ENCODE measurements around the gene CST7. TPM values are rescaled to one million over a fixed set of nuclear protein-coding genes. Genes with fewer than 3 reads are reported as not detected.

Gene CST7
- polyA plus RNA-seq, 1 of the 3 experiments (the other 2 are of a cell fraction) = 0.07 TPM

DNA sequence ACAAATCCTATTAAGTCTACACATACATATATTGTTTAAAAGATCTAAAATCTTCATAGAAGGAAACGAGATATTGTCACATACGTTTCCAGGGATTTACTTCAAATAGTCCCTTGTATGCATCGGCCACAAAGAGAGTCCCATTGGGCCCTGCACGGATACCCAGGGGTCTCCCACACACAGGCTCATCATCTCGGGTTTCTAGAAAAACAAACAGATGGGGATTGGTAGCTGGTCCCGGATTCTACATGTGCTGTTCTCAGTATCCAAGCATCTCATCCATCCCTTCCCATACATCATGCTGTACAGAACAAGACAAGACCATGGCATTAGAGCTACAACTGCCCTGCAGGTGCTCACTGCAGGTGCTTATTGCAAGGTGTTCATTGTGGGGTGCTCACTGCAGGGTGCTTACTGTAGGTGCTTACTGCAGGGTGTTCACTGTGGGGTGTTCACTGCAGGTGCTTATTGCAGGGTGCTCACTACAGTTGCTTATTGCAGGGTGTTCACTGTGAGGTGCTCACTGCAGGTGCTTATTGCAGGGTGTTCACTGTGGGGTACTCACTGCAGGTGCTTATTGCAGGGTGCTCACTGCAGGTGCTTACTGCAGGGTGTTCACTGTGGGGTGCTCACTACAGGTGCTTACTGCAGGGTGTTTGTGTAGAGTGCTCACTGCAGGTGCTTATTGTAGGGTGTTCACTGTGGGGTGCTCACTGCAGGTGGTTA lies 22.5 kb downstream of the CST7 start:
- Histone ChIP-seq H3K79me2 (ENCODE audit: insufficient read depth) (no peaks in the 10 kb centered on the region; the same call in 1 of the 2 replicates), H3K27me3 (ENCODE audit: insufficient read depth) (no peaks in the 10 kb centered on the region), H3K36me3 (replicated peaks in 1 of 2; ENCODE audit: control insufficient read depth in 1 of 2, insufficient read depth in 2 of 2, low read length in 1 of 2) (peaks cover 26 to 61% of the 10 kb centered on the region in 2 experiments), H3K9me2 (no peaks in the 10 kb centered on the region), H3K4me3 (ENCODE audit: low read depth in 2 of 2, low read length in 1 of 2) (no peak overlapping the region), H3K4me2 (no peak overlapping the region), H3K27ac (ENCODE audit: low read depth in 2 of 2, low read length in 1 of 2) (no peak overlapping the region), H3K4me1 (ENCODE audit: control insufficient read depth in 1 of 2, insufficient read depth in 2 of 2, low read depth in 1 of 2, low read length in 1 of 2) (no peaks in the 10 kb centered on the region), H4K20me1 (ENCODE audit: insufficient read depth) (no peaks in the 10 kb centered on the region), H3K9ac (no peak overlapping the region), H2AFZ (ENCODE audit: low read depth) (no peak overlapping the region), H3K9me3 (peaks cover 11% of the 10 kb centered on the region; the same call in 1 of the 2 replicates), H3F3A (replicated peaks; ENCODE audit: insufficient read depth) (no peaks in the 10 kb centered on the region)
- DNase-seq = no peak
- WGBS (ENCODE audit: low lambda C conversion rate) = 97% methylated on average over 6 of the region's 6 CpGs
- ChIA-PET POLR2A (no interaction called here), CTCF (no interaction called here)
- no peak for TF ChIP-seq JUND (IDR thresholded peaks at IDR 0.05)
- TF ChIP-seq EZH2phosphoT487 (IDR thresholded peaks at IDR 0.05; ENCODE audit: borderline replicate concordance, low read depth) = no peak
- TF ChIP-seq FOSL2 (IDR thresholded peaks at IDR 0.05; ENCODE audit: borderline replicate concordance, low read depth) = no peak
- no peak for TF ChIP-seq TCF12 (IDR thresholded peaks at IDR 0.05)
- TF ChIP-seq, protein P1, sequence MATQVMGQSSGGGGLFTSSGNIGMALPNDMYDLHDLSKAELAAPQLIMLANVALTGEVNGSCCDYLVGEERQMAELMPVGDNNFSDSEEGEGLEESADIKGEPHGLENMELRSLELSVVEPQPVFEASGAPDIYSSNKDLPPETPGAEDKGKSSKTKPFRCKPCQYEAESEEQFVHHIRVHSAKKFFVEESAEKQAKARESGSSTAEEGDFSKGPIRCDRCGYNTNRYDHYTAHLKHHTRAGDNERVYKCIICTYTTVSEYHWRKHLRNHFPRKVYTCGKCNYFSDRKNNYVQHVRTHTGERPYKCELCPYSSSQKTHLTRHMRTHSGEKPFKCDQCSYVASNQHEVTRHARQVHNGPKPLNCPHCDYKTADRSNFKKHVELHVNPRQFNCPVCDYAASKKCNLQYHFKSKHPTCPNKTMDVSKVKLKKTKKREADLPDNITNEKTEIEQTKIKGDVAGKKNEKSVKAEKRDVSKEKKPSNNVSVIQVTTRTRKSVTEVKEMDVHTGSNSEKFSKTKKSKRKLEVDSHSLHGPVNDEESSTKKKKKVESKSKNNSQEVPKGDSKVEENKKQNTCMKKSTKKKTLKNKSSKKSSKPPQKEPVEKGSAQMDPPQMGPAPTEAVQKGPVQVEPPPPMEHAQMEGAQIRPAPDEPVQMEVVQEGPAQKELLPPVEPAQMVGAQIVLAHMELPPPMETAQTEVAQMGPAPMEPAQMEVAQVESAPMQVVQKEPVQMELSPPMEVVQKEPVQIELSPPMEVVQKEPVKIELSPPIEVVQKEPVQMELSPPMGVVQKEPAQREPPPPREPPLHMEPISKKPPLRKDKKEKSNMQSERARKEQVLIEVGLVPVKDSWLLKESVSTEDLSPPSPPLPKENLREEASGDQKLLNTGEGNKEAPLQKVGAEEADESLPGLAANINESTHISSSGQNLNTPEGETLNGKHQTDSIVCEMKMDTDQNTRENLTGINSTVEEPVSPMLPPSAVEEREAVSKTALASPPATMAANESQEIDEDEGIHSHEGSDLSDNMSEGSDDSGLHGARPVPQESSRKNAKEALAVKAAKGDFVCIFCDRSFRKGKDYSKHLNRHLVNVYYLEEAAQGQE (IDR thresholded peaks at IDR 0.05; ENCODE audit: low read depth, low read length) = no peak
- no peak for TF ChIP-seq SMC3 (IDR thresholded peaks at IDR 0.05; ENCODE audit: low read depth, low read length)
- no peak for TF ChIP-seq FOXJ3 (CRISPR knock-in tag; IDR thresholded peaks at IDR 0.05)
- no peak for TF ChIP-seq SIN3A (IDR thresholded peaks at IDR 0.05; ENCODE audit: borderline replicate concordance, low read depth, low read length)
- no peak for TF ChIP-seq RFX5 (IDR thresholded peaks at IDR 0.05; ENCODE audit: low read length)

DNA sequence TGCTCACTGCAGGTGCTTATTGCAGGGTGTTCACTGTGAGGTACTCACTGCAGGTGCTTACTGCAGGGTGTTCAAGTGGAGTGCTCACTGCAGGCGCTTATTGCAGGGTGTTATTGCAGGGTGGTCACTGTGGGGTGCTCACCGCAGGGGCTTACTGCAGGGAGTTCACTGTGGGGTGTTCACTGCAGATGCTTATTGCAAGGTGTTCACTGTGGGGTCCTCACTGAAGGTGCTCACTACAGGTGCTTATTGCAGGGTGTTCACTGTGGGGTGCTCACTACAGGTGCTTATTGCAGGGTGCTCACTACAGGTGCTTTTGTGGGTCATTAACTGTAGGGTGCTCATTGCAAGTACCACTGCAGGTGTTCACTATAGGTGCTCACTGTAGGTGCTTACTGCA lies 23.3 kb downstream of the CST7 start:
- ChIA-PET CTCF (no interaction called here), POLR2A (no interaction called here)
- WGBS (ENCODE audit: low lambda C conversion rate) = 100% methylated on average over 2 of the region's 2 CpGs
- Histone ChIP-seq H3K4me1 (ENCODE audit: control insufficient read depth in 1 of 2, insufficient read depth in 2 of 2, low read depth in 1 of 2, low read length in 1 of 2) (no peaks in the 10 kb centered on the region), H3K9me3 (peaks cover 14% of the 10 kb centered on the region; the same call in 1 of the 2 replicates), H3K79me2 (ENCODE audit: insufficient read depth) (no peaks in the 10 kb centered on the region; the same call in 1 of the 2 replicates), H3K9me2 (no peaks in the 10 kb centered on the region), H3K27me3 (ENCODE audit: insufficient read depth) (no peaks in the 10 kb centered on the region), H3K4me3 (ENCODE audit: low read depth in 2 of 2, low read length in 1 of 2) (no peak overlapping the region), H3K36me3 (replicated peaks in 1 of 2; ENCODE audit: control insufficient read depth in 1 of 2, insufficient read depth in 2 of 2, low read length in 1 of 2) (peaks cover 28 to 64% of the 10 kb centered on the region in 2 experiments), H3K9ac (no peak overlapping the region), H2AFZ (ENCODE audit: low read depth) (no peak overlapping the region), H4K20me1 (ENCODE audit: insufficient read depth) (no peaks in the 10 kb centered on the region), H3K27ac (ENCODE audit: low read depth in 2 of 2, low read length in 1 of 2) (no peak overlapping the region), H3F3A (replicated peaks; ENCODE audit: insufficient read depth) (no peaks in the 10 kb centered on the region), H3K4me2 (no peak overlapping the region)
- TF ChIP-seq NFIC (IDR thresholded peaks at IDR 0.05; ENCODE audit: borderline replicate concordance) = no peak
- TF ChIP-seq FOSL2 (IDR thresholded peaks at IDR 0.05; ENCODE audit: borderline replicate concordance, low read depth) = no peak
- no peak for TF ChIP-seq ELF1 (IDR thresholded peaks at IDR 0.05)
- TF ChIP-seq FOXJ3 (CRISPR knock-in tag; IDR thresholded peaks at IDR 0.05) = no peak
- no peak for TF ChIP-seq TEAD4 (IDR thresholded peaks at IDR 0.05; ENCODE audit: borderline replicate concordance, insufficient read depth)
- TF ChIP-seq RCOR1 (IDR thresholded peaks at IDR 0.05; ENCODE audit: low read length) = no peak
- TF ChIP-seq RFX5 (IDR thresholded peaks at IDR 0.05; ENCODE audit: low read length) = no peak
- TF ChIP-seq TCF12 (IDR thresholded peaks at IDR 0.05) = no peak
- TF ChIP-seq SIN3A (IDR thresholded peaks at IDR 0.05; ENCODE audit: borderline replicate concordance, low read depth, low read length) = no peak
- TF ChIP-seq, protein P2, sequence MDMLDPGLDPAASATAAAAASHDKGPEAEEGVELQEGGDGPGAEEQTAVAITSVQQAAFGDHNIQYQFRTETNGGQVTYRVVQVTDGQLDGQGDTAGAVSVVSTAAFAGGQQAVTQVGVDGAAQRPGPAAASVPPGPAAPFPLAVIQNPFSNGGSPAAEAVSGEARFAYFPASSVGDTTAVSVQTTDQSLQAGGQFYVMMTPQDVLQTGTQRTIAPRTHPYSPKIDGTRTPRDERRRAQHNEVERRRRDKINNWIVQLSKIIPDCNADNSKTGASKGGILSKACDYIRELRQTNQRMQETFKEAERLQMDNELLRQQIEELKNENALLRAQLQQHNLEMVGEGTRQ (IDR thresholded peaks at IDR 0.05; ENCODE audit: borderline replicate concordance, low read depth, low read length) = no peak
- no peak for DNase-seq

Measured in SK-N-SH (cell line).